Lung (tissue), 16 donors: ENCODE data around the gene MOCS3. TPM values are rescaled to one million over a fixed set of nuclear protein-coding genes. Genes with fewer than 3 reads are reported as not detected.
A peak's percentile ranks its signal among the peaks of the same experiment; 100 is the strongest.

Experiments
- ATAC-seq: fragments of 200-7000 bp; cut with Tn5 transposase; one replicate; pipeline ENCODE4 v1.9.1; 2020; ENCODE audit warnings: moderate number of reproducible peaks; ENCODE audit not compliant: insufficient read depth, low FRiP score
- DNase-seq, 3 donors: peaks; one replicate each; pipeline ENCODE4 v3.0.0-alpha.2; 2013 to 2017
- H3K27ac ChIP-seq, 2 donors: one replicate each; pipeline ENCODE4 v1.5.1; 2013; ENCODE audit warnings: mild to moderate bottlenecking in 2 of 2, moderate library complexity in 2 of 2, control low read depth in 1 of 2, inconsistent platforms in 1 of 2, low read depth in 1 of 2, low read length in 1 of 2
- H3K27me3 ChIP-seq, 3 donors: one replicate each; pipeline ENCODE4 v1.5.1; 2013; ENCODE audit warnings: low read length in 2 of 3; ENCODE audit not compliant: control insufficient read depth in 3 of 3, insufficient read depth in 3 of 3
- H3K36me3 ChIP-seq, 4 donors: one replicate each; pipeline ENCODE4 v1.5.1; 2013; ENCODE audit warnings: low read length in 4 of 4, mild to moderate bottlenecking in 1 of 4, moderate library complexity in 1 of 4; ENCODE audit not compliant: control insufficient read depth in 4 of 4, insufficient read depth in 4 of 4
- H3K4me1 ChIP-seq, 5 donors: one replicate each; pipeline ENCODE4 v1.5.1; 2013; ENCODE audit warnings: low read length in 5 of 5, mild to moderate bottlenecking in 2 of 5, moderate library complexity in 1 of 5; ENCODE audit not compliant: control insufficient read depth in 5 of 5, insufficient read depth in 5 of 5
- H3K4me3 ChIP-seq: one replicate; pipeline ENCODE4 v1.5.1; 2013; ENCODE audit warnings: mild to moderate bottlenecking, control low read depth, moderate library complexity
- H3K9ac ChIP-seq, 2 donors: one replicate each; pipeline ENCODE4 v1.5.1; 2013; ENCODE audit warnings: low read length in 2 of 2, control low read depth in 1 of 2; ENCODE audit not compliant: insufficient read depth in 1 of 2
- H3K9me3 ChIP-seq, 4 donors: one replicate each; pipeline ENCODE4 v1.5.1; 2013; ENCODE audit warnings: low read length in 3 of 4, mild to moderate bottlenecking in 1 of 4, moderate library complexity in 1 of 4; ENCODE audit not compliant: control insufficient read depth in 4 of 4, insufficient read depth in 3 of 4
- WGBS, 2 donors: extraction: QIAGEN DNeasy Blood & Tissue Kit; methylation state at CpG; one replicate each; pipeline ENCODE4 v1.1.7; 2013; 5-methylcytosine and 5-hydroxymethylcytosine counted together
- long read RNA-seq, 5 donors: transcript quantifications; one replicate each; lab custom pipeline, GENCODE V29; 2026
- polyA plus RNA-seq, 2 donors: library from polyadenylated mRNA; stranded (reverse); fragments of 200-250 nt; gene quantifications; one replicate each; pipeline ENCODE4 v1.2.1, GENCODE V29; 2013
- total RNA-seq, 2 donors: library from RNA; depleted of rRNA in 1 of 2; stranded (reverse); fragments of >200 nt in 1 of 2; gene quantifications; one replicate each; pipeline ENCODE4 v1.2.1, GENCODE V29; 2014 to 2021
- TF ChIP-seq, protein P1 (sequence below): IDR thresholded peaks from 2 replicates; pipeline ENCODE4 v1.5.1; 2012; ENCODE audit warnings: mild to moderate bottlenecking; ENCODE audit errors: control extremely low read depth, extremely low read depth
- donor health status: control.
- donor health status: control.
- donor health status: Bipolar disorder and iron deficiency.
- donor health status: healthy.
- donor health status: DM: yes; HTN: yes; CAD: no.

Gene MOCS3, protein sequence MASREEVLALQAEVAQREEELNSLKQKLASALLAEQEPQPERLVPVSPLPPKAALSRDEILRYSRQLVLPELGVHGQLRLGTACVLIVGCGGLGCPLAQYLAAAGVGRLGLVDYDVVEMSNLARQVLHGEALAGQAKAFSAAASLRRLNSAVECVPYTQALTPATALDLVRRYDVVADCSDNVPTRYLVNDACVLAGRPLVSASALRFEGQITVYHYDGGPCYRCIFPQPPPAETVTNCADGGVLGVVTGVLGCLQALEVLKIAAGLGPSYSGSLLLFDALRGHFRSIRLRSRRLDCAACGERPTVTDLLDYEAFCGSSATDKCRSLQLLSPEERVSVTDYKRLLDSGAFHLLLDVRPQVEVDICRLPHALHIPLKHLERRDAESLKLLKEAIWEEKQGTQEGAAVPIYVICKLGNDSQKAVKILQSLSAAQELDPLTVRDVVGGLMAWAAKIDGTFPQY
- total RNA-seq = 1 to 10 TPM; 3.3 to 5.9 TPM
- 1 to 10 TPM; 1.8 to 3.4 TPM for polyA plus RNA-seq
- long read RNA-seq, donor 1, full-length matches to known transcripts = 15 of 15 reads
- long read RNA-seq, donor 1, partial matches to known transcripts = 0 of 15 reads
- long read RNA-seq, donor 1, other reads (novel, unspliced or antisense) = 0 of 15 reads
- long read RNA-seq, donor 2, full-length matches to known transcripts = 10 of 10 reads
- long read RNA-seq, donor 2, partial matches to known transcripts = 0 of 10 reads
- long read RNA-seq, donor 2, other reads (novel, unspliced or antisense) = 0 of 10 reads
- long read RNA-seq, donor 3, full-length matches to known transcripts = 12 of 12 reads
- long read RNA-seq, donor 3, partial matches to known transcripts = 0 of 12 reads
- long read RNA-seq, donor 3, other reads (novel, unspliced or antisense) = 0 of 12 reads
- long read RNA-seq, donor 4, full-length matches to known transcripts = 9 of 9 reads
- long read RNA-seq, donor 4, partial matches to known transcripts = 0 of 9 reads
- long read RNA-seq, donor 4, other reads (novel, unspliced or antisense) = 0 of 9 reads
- long read RNA-seq, donor 5, full-length matches to known transcripts = 12 of 12 reads
- long read RNA-seq, donor 5, partial matches to known transcripts = 0 of 12 reads
- long read RNA-seq, donor 5, other reads (novel, unspliced or antisense) = 0 of 12 reads

DNA sequence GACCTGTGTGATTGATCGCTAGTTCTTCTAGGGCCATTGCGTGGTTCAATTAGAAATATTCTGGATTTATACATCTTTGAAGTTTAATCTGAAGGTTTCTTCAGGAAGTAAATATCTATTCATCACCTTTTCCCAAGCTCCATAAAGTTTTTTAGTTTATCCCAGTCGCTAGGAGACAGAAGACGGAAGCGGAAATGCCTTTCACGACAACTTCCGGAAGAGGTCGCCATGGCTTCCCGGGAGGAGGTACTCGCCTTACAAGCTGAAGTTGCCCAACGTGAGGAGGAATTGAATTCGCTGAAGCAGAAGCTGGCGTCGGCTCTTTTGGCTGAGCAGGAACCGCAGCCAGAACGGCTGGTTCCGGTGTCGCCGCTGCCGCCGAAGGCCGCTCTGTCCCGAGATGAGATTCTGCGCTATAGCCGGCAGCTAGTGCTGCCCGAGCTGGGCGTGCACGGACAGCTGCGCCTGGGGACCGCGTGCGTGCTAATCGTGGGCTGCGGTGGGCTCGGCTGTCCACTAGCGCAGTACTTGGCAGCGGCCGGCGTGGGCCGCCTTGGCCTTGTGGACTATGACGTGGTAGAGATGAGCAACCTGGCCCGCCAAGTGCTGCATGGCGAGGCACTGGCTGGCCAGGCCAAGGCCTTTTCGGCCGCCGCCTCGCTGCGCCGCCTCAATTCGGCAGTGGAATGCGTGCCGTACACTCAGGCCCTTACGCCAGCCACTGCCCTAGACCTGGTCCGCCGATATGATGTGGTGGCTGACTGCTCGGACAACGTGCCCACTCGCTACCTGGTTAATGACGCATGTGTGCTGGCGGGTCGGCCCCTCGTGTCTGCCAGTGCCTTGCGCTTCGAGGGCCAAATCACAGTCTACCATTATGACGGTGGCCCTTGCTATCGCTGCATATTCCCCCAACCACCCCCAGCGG, at the start of gene MOCS3:
MOCS3 (plus strand) TSS at position 204 of the 928 bp plus-strand sequence; CDS start at position 229, 25 bp downstream.
- peak; percentile 90 to 96 (median 96) for DNase-seq
- ATAC-seq = peak; percentile 78
- peaks cover 8 to 27% (median 17%) of the 10 kb centered on the region in 5 donors for H3K4me1 ChIP-seq
- peak within 1 kb of the TSS; percentile 93 for H3K4me3 ChIP-seq
- TF ChIP-seq, protein P1, sequence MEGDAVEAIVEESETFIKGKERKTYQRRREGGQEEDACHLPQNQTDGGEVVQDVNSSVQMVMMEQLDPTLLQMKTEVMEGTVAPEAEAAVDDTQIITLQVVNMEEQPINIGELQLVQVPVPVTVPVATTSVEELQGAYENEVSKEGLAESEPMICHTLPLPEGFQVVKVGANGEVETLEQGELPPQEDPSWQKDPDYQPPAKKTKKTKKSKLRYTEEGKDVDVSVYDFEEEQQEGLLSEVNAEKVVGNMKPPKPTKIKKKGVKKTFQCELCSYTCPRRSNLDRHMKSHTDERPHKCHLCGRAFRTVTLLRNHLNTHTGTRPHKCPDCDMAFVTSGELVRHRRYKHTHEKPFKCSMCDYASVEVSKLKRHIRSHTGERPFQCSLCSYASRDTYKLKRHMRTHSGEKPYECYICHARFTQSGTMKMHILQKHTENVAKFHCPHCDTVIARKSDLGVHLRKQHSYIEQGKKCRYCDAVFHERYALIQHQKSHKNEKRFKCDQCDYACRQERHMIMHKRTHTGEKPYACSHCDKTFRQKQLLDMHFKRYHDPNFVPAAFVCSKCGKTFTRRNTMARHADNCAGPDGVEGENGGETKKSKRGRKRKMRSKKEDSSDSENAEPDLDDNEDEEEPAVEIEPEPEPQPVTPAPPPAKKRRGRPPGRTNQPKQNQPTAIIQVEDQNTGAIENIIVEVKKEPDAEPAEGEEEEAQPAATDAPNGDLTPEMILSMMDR = no peak
- H3K36me3 ChIP-seq = no peaks in the 10 kb centered on the region
- H3K27me3 ChIP-seq = no peaks in the 10 kb centered on the region
- H3K9me3 ChIP-seq = no peaks in the 10 kb centered on the region
- H3K27ac ChIP-seq = peak within 1 kb of the TSS; percentile 54 to 96
- peak within 1 kb of the TSS; percentile 97 to 99 for H3K9ac ChIP-seq
- 1 to 2% methylated on average over 62 to 67 of the region's 67 CpGs for WGBS, 2 donors

DNA sequence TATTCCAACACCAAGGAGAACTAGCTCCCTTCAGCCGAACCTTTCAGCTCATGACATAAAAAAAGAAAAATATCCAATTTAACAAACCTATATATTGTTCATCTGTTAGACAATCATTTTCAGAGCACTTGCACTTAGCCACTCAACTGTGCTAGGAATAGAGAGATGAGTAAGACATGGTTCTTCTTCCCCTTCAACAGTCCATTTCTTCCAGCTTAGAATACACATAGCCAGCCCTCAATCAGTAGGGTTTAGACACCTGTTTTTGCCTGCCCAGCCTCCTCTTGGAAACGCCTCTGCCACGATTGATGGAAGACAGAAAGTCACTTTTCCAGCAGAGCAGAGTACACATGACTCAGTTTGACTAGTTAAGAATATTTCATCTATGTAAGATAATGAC, 49.2 kb upstream of the MOCS3 start:
- H3K9ac ChIP-seq = no peak overlapping the region
- peaks cover 4 to 29% (median 13%) of the 10 kb centered on the region in 5 donors for H3K4me1 ChIP-seq
- H3K4me3 ChIP-seq = no peak overlapping the region
- no peaks in the 10 kb centered on the region for H3K27me3 ChIP-seq
- ATAC-seq (no peak), DNase-seq (no peak)
- H3K27ac ChIP-seq = no peak overlapping the region
- 91 to 95% methylated on average over 3 of the region's 3 CpGs for whole genome bisulfite sequencing, 2 donors
- no peaks in the 10 kb centered on the region for H3K9me3 ChIP-seq
- peaks cover 0 to 4% (median 0%) of the 10 kb centered on the region in 4 donors for H3K36me3 ChIP-seq
- TF ChIP-seq, protein P1 = no peak

DNA sequence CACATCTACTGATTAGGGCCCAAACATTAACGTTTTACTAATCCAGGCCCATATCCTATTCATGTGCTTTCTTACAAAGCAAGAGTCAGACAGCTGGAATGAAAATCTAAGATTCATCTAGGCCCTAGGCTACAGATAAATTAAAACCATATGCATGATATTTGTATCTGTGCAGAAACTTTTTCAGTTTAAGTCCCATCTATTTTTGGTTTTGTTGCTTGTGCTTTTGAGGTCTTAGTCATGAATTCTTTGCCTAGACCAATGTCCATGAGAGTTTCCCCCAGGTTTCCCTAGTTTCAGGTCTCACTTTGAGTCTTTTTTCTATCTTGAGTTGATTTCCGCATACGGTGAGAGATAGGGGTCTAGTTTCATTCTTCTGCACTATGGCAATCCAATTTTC, 47.6 kb upstream of the MOCS3 start:
- Histone ChIP-seq H3K27me3 (no peaks in the 10 kb centered on the region), H3K4me1 (peaks cover 4 to 34% (median 10%) of the 10 kb centered on the region in 5 donors), H3K27ac (no peak overlapping the region), H3K9me3 (no peaks in the 10 kb centered on the region), H3K9ac (no peak overlapping the region), H3K4me3 (no peak overlapping the region), H3K36me3 (peaks cover 0 to 4% (median 0%) of the 10 kb centered on the region in 4 donors)
- DNase-seq (no peak), ATAC-seq (no peak)
- TF ChIP-seq, protein P1 = no peak
- 70 to 78% methylated on average over 3 of the region's 3 CpGs for WGBS, 2 donors
